ENCODE data around the gene RNU5D-1.

DNA sequence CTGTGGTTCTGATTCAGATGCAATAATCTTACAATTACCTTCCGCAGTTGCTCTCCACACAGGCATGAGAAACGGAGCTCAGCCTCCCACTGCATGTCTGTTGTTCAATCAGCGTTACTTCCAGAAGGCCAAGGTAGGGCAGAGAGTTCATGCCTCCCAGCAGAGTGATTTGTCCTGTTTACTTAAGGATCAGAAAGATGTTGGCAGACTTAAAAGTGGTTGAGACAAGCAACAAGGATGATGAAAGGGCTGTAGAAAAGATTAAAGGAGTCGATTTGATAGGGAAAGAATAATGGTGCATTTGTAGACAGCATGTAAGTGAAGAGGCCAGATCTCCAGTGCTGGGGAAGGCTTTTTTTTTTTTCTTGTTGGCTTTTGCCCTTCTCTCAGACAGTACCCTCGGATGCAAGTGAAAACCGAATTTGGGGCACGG lies 29.8 kb downstream of the RNU5D-1 start:
- TF ChIP-seq, protein P1, sequence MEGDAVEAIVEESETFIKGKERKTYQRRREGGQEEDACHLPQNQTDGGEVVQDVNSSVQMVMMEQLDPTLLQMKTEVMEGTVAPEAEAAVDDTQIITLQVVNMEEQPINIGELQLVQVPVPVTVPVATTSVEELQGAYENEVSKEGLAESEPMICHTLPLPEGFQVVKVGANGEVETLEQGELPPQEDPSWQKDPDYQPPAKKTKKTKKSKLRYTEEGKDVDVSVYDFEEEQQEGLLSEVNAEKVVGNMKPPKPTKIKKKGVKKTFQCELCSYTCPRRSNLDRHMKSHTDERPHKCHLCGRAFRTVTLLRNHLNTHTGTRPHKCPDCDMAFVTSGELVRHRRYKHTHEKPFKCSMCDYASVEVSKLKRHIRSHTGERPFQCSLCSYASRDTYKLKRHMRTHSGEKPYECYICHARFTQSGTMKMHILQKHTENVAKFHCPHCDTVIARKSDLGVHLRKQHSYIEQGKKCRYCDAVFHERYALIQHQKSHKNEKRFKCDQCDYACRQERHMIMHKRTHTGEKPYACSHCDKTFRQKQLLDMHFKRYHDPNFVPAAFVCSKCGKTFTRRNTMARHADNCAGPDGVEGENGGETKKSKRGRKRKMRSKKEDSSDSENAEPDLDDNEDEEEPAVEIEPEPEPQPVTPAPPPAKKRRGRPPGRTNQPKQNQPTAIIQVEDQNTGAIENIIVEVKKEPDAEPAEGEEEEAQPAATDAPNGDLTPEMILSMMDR (IDR thresholded peaks at IDR 0.05; ENCODE audit: low read length): no peak
- TF ChIP-seq EZH2 (IDR thresholded peaks at IDR 0.05; ENCODE audit: borderline replicate concordance, low read length): no peak

Data from OCI-LY1 (cell line).